Stimulated activated CD4-positive, alpha-beta T cell treated with anti-CD3 and anti-CD28 coated beads, Interleukin-15, amount 100 ng/mL, for 48 hours (primary cell): Measurements from ENCODE around the gene CACNA1C.

Experiments
- DNase-seq, 2 donors: peaks; one replicate each; pipeline ENCODE4 v3.0.0-alpha.2; 2020; ENCODE audit warnings: low read depth in 2 of 2

CACNA1C gene

GRCh38 chr12:2454601-2455177 lies 401.9 kb downstream of the CACNA1C start:
- DNase-seq = no peak

GRCh38 chr12:2455410-2455809 lies 402.6 kb downstream of the CACNA1C start:
- no peak for DNase-seq

DNA sequence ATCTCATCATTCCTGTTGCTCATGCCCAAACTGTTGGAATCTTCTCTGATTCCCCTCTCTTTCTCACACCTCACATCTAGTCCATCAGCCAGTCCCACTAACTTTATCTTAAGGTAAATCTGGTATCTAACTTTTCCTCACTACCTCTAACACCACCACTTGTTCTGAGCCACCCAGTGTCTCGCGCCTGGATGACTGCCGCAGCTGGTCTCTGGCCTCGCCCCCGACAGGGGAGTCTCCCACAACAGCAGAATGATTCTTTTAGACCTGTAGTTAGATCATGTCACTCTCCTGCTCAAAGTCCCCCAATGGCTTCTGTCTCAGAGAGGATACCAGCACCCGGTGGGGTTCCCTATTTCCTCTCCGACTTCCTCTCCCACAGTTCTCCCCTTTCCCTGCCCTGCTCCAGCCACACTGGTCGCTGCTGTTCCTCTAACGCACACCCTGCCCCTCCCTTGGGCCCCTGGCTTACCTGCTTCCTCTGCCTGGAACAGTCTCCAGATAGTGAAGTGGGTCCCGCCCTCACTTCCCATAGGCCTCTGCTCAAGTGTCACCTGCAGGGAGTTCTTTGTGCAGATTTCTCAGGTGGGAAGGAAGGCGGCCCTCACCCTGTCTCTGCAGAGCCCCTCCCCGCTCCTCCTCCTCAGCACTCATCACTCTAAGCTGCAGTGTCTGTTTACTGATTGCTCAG lies 403.5 kb downstream of the CACNA1C start:
- no peak for DNase-seq

DNA sequence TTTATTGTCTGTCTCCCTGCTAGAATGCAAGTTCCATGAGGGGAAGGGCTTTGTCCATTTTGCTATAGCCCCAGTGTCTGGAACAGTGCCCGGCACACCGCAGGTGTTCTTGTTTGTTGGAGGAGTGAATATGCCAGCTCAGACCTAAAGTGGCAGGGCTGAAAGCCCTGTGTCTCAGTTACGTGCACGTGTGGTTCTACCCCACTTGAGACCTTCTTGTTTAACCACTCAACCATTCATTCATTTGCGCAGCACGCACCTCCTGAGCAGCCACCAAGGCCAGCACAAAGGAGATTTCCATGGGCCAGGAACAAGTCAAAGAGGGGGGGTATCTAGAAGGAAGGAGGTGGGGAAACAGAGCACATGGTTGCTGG lies 404.0 kb downstream of the CACNA1C start:
- DNase-seq = no peak

DNA sequence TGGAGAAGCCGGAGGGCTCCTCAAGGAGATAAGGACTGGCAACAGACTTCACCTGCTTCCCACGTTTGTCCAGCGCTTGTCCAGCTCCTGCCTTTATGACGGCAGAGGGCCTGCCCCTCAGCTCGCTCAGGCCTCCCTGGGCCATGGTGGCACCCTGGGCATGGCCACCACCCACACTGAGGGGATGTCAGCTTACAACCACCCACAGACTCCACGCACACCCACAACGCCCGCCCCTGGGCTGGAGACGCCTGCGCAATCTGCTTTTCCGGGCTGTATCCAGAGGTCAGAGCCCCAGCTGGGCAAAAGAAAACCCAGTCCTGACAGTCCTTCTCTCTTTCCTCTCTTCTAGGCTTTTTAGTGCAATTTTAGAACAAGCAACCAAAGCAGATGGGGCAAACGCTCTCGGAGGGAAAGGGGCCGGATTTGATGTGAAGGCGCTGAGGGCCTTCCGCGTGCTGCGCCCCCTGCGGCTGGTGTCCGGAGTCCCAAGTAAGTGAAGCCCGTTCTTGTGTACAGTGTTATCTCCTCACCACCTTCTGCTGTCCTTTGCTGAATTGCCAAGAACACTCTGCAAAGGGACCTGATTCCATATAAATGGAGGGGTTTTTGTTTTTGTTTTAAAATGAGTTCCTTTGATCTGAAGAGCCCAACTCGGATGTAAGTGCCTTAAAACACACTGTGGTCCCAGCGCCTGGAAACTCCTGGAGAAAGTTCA lies 404.6 kb downstream of the CACNA1C start:
- no peak for DNase-seq

DNA sequence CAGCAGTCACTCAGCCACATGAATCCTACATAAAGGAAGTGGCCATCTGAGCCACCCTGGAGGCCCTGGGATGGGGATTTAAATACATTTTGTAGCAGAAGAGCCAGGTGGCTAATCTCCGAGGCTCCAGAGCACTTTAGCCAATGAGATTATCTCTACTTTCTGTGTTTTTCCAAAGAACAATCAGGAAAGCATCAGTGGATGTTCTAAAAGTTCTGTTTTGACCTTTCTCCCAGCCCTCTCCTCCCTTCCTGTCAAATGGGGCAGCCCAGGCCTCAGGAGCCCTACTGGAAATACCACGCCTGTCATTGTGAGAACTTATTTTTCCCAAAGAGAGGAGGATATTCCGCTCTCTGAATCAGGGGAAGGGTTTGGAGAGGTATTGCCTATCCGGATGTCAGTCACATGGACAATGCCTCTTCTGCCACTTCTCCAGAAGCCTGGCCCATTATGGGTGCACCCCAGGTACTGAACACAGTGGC lies 405.2 kb downstream of the CACNA1C start:
- DNase-seq = no peak

DNA sequence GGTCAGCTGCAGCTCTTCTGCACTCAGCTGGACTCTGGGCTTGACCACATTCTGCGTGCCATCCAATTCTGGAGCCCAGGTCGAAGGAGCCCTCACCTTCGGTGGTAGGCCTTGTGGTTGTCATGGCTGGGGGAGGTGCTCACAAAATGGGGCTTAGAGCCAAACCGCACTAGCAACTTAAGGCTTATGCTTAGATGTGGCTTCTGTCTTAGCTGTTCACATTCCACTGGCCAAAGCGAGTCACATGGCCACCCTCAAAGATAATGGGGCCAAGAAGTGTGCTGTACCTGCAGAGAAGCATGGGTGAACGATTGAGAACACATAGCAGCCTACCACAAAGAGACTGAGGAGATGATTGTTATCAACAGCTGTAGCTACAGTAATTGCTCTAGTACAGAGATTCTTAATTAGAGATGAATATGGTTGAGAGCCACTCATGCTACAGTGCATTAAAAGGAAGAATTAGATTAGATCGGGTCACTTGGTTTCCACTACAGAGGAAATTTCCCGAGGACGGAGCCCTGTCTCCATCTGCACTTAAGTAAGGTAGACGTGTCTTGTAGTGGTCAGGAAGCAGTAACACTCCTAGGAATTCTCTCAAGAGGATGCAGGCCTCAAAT lies 407.4 kb downstream of the CACNA1C start:
- no peak for DNase-seq

- no peak for DNase-seq
Measured at GRCh38 chr12:2461046-2461445, 408.3 kb downstream of the CACNA1C start.

- DNase-seq = no peak
Measured at GRCh38 chr12:2461645-2462044, 408.9 kb downstream of the CACNA1C start.

- DNase-seq = no peak
Measured at GRCh38 chr12:2462087-2462486, 409.3 kb downstream of the CACNA1C start.

- no peak for DNase-seq
Measured at GRCh38 chr12:2463719-2464118, 410.9 kb downstream of the CACNA1C start.

DNA sequence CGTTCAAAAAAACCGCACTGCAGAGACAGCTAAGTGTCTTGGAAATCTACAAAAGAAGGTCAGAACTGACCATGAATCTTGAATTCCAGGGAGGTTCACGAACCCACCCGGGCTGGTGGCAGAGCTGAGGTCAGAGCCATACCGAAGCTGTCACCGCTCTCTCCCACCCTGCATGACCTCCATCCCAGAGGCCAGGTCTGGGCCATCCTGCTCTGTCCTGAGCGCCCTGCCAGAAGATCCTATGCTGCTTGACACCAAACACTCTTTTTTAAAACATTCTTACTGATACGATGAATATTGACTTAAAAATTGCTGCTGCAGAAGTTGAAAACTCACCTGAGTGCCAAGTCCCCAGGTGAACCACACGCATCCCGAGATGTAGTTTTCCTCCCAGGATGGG lies 412.9 kb downstream of the CACNA1C start:
- DNase-seq = no peak

- no peak for DNase-seq
Measured at GRCh38 chr12:2466211-2466610, 413.4 kb downstream of the CACNA1C start.

DNA sequence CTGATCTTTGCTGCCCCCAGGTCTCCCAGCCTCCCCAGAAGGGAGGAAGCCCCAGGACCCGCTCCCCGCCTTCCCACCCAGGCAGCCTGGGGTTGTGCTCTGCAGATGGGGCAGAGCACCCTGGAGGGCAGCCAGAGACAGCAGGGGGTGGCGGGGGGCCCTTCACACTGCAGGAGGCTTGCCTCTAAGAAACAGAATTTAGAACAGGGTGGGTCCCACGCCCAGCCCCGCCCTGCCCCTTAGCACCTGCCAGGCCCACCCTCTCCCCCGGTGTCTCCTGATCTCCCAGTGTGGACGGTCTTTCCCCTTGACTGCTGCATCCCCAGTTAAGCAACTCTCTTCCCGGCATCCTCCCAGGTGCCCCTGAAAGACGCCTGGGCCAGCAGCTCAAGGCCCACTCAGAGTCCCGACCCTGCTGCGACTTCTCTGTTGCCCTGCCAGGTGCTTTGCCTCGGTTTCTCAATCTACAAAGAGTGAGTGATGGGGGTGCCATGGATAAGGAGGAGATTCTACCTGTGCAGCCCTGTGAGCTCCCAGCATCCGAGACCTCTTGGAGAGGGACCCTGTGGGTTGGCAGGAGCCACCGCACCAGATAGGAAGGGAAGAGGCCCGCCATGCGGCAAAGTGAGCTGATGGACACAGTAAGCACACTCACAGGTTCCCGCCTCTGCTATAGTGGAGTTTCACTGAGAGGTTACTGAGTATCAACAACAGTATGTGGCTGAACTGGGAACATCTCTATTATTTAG lies 414.8 kb downstream of the CACNA1C start:
- no peak for DNase-seq

GRCh38 chr12:2475984-2476383 lies 423.2 kb downstream of the CACNA1C start:
- no peak for DNase-seq

GRCh38 chr12:2477009-2477766 lies 424.4 kb downstream of the CACNA1C start:
- DNase-seq = peak in 1 of 2 donors; percentile 3

- DNase-seq = no peak
Measured at GRCh38 chr12:2479851-2480535, 427.2 kb downstream of the CACNA1C start.

DNA sequence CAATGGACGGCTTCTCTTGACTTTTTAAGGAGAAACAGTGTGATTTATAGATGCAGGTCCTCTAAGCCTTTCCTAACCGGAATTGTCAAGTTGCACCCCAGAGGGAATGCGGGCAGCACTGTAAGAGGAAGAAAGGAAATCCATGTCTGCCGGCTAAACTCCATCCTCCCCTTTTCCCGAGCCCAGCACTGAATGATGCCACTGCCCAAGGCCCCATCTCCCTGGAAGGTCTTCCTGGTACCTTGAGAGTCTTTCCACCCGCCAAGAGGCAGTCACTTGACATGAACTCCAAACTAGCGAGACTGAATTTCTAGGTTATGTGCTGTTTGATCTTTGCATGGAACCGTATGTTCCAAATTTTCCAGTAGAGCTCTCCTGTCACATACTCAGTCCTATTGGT lies 428.6 kb downstream of the CACNA1C start:
- DNase-seq = no peak

DNA sequence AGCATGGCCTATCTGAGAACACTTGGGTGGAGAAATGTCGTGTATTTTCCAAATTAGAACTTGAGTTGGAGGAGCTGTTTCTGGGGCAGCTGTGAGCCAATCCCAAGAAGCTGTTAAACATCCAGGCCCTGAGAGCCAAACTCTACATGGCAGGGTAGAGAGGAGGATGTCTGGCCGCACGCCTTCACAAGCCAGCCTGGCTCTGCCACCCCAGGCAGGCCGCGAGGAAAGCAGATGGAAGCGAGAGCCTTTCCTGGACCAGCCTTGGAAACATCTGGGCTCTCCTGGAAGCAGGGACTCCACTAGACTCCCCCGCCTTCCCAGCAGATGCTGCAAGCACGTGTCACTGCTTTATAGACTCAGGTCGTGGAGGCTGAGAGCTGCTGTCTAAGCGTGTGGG lies 429.2 kb downstream of the CACNA1C start:
- DNase-seq = no peak

- DNase-seq = no peak
Measured at GRCh38 chr12:2482938-2483660, 430.3 kb downstream of the CACNA1C start.
